ENCODE measurements around the gene CFAP299. TPM values are rescaled to one million over a fixed set of nuclear protein-coding genes. Genes with fewer than 3 reads are reported as not detected.

The CFAP299 gene
- total RNA-seq, 2 donors from 2014 or later = not detected

DNA sequence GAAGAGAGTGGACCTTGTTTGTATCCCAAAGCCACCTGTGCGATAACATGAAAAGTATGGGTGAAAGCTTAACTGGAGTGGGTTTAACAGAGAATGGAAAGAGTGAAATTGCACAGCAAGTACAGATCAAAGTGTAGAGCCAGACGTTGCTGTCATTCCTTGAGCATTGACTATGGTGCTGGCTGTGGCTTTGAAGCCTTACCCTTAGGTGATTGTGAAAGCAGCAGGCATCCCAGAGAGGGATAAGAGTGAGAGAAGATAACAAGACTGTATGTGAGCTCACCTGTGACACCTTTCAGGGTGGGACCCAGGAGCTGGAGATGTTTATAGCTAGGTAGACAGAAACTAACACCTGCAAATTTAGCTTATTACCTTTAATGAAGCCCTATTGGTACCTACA lies 77.6 kb downstream of the CFAP299 start:
- TF ChIP-seq CTCF (conservative IDR thresholded peaks at IDR 0.05) = no peak
- H3K4me1 Mint-ChIP-seq = peaks cover 24% of the 10 kb centered on the region
- Histone ChIP-seq H3K4me1 (ENCODE audit: control insufficient read depth, insufficient read depth, low read length) (no peaks in the 10 kb centered on the region), H3K27ac (ENCODE audit: low read depth, low read length) (no peak overlapping the region), H3K9me3 (ENCODE audit: control insufficient read depth, low read length) (no peaks in the 10 kb centered on the region), H3K9ac (ENCODE audit: extremely low read depth, low read length, poor library complexity, severe bottlenecking) (no peak overlapping the region), H3K27me3 (ENCODE audit: control insufficient read depth, insufficient read depth, low read length, poor library complexity, severe bottlenecking) (no peaks in the 10 kb centered on the region), H3K4me3 (ENCODE audit: low read length) (no peak overlapping the region), H3K36me3 (ENCODE audit: control insufficient read depth, insufficient read depth, low read length) (no peaks in the 10 kb centered on the region)
- H3K36me3 Mint-ChIP-seq (ENCODE audit: low read depth) = no peaks in the 10 kb centered on the region
- no peaks in the 10 kb centered on the region for H3K27me3 Mint-ChIP-seq (ENCODE audit: insufficient read depth)
- H3K4me3 Mint-ChIP-seq = no peak overlapping the region
- 26 to 80% methylated on average over 1 to 2 of the region's 2 CpGs for WGBS, 2 experiments (ENCODE audit: insufficient coverage in 1 of 2, insufficient read length in 1 of 2)
- H3K27ac Mint-ChIP-seq = no peak overlapping the region
- H3K9me3 Mint-ChIP-seq = no peaks in the 10 kb centered on the region
- DNase-seq = peak; percentile 62

DNA sequence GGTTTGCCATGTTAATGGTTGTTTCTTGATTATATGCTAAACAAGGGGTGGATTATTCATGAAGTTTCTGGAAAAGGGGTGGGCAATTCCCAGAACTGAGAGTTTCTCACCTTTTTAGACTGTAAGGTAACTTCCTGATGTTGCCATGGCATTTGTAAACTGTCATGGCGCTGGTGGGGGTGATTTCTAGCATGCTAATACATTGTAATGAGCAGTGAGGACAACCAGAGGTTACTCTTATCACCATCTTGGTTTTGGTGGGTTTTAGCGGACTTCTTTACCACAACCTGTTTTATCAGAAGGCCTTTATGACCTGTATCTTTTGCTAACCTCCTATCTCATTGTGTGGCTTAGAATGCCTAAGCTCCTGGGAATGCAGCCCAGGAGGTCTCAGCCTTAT lies 81.5 kb downstream of the CFAP299 start:
- Mint-ChIP-seq H3K9me3 (no peaks in the 10 kb centered on the region), H3K36me3 (ENCODE audit: low read depth) (no peaks in the 10 kb centered on the region), H3K27me3 (ENCODE audit: insufficient read depth) (no peaks in the 10 kb centered on the region), H3K4me1 (peaks cover 47% of the 10 kb centered on the region), H3K27ac (no peak overlapping the region), H3K4me3 (no peak overlapping the region)
- Histone ChIP-seq H3K27ac (ENCODE audit: low read depth, low read length) (no peak overlapping the region), H3K36me3 (ENCODE audit: control insufficient read depth, insufficient read depth, low read length) (no peaks in the 10 kb centered on the region), H3K4me3 (ENCODE audit: low read length) (no peak overlapping the region), H3K27me3 (ENCODE audit: control insufficient read depth, insufficient read depth, low read length, poor library complexity, severe bottlenecking) (no peaks in the 10 kb centered on the region), H3K9ac (ENCODE audit: extremely low read depth, low read length, poor library complexity, severe bottlenecking) (no peak overlapping the region), H3K9me3 (ENCODE audit: control insufficient read depth, low read length) (no peaks in the 10 kb centered on the region), H3K4me1 (ENCODE audit: control insufficient read depth, insufficient read depth, low read length) (peaks cover 3% of the 10 kb centered on the region)
- no peak for TF ChIP-seq CTCF (conservative IDR thresholded peaks at IDR 0.05)
- peak; percentile 64 for DNase-seq
- 58 to 65% methylated on average over 2 of the region's 2 CpGs for WGBS, 2 experiments (ENCODE audit: insufficient coverage in 1 of 2, insufficient read length in 1 of 2)

- Histone ChIP-seq H3K9me3 (ENCODE audit: control insufficient read depth, low read length) (no peaks in the 10 kb centered on the region), H3K9ac (ENCODE audit: extremely low read depth, low read length, poor library complexity, severe bottlenecking) (no peak overlapping the region), H3K36me3 (ENCODE audit: control insufficient read depth, insufficient read depth, low read length) (no peaks in the 10 kb centered on the region), H3K4me3 (ENCODE audit: low read length) (no peak overlapping the region), H3K4me1 (ENCODE audit: control insufficient read depth, insufficient read depth, low read length) (peaks cover 3% of the 10 kb centered on the region), H3K27me3 (ENCODE audit: control insufficient read depth, insufficient read depth, low read length, poor library complexity, severe bottlenecking) (no peaks in the 10 kb centered on the region), H3K27ac (ENCODE audit: low read depth, low read length) (no peak overlapping the region)
- H3K9me3 Mint-ChIP-seq = no peaks in the 10 kb centered on the region
- TF ChIP-seq CTCF (conservative IDR thresholded peaks at IDR 0.05) = no peak
- no peak for DNase-seq
- no peak overlapping the region for H3K4me3 Mint-ChIP-seq
- H3K27ac Mint-ChIP-seq = no peak overlapping the region
- H3K4me1 Mint-ChIP-seq = peaks cover 39% of the 10 kb centered on the region
- no peaks in the 10 kb centered on the region for H3K36me3 Mint-ChIP-seq (ENCODE audit: low read depth)
- H3K27me3 Mint-ChIP-seq (ENCODE audit: insufficient read depth) = no peaks in the 10 kb centered on the region
- 33 to 69% methylated on average over 1 of the region's 1 CpG for WGBS, 2 experiments (ENCODE audit: insufficient coverage in 1 of 2, insufficient read length in 1 of 2)
Observed at GRCh38 chr4:80419946-80420345, 84.4 kb downstream of the CFAP299 start.

Measured in endodermal cell (in vitro differentiated cells).